Heart left ventricle (tissue), 13 donors: ENCODE measurements around the gene MSH3.
A peak's percentile ranks its signal among the peaks of the same experiment; 100 is the strongest.

Experiments
- CTCF ChIP-seq, 12 donors: fragments of 200-600 bp; sonication (generic) in 4 of 12; IDR thresholded peaks; one replicate each; pipeline versions ENCODE4 v1.5.0 to v1.8.0; 2018 to 2022; ENCODE audit warnings: antibody characterized with exemption in 12 of 12, mild to moderate bottlenecking in 5 of 12
- POLR2A ChIP-seq, 2 donors: fragments of 450-650 bp; IDR thresholded peaks; one replicate each; pipeline ENCODE4 v1.6.1; 2017; ENCODE audit warnings: antibody characterized with exemption in 2 of 2, mild to moderate bottlenecking in 2 of 2, moderate library complexity in 2 of 2
- donor health status: ischemic (EF 13 %, LVEDD 7.1; RV severe dilation, severe dysfunction).
- donor health status: DM: no; HTN: yes; CAD: no.
- donor health status: DM: no; HTN: no; CAD: no.
- donor health status: ischemic (EF 25% LVEDD 6.9; RV normal size, moderate dysfunction).
- donor health status: ischemic (EF 25% LVEDD 5.7; RV mildly dilated, moderate dysfunction).
- donor health status: ischemic (EF 35%, LVEDD 5.7; RV mildly dilated, moderate dysfunction).
- donor health status: nonischemic (EF 11% LVEDD 7.7; RV severe dilation, severe dysfunction).
- donor health status: DM: yes; HTN: yes; CAD: no.
- donor health status: PGD.
- donor health status: ischemic (EF 29% LVEDD 5.4; RV normal size, mild dysfunction).
- donor health status: nonischemic (EF 23%, LVEDD 6.1; RV moderate dilation, normal function).

- TF ChIP-seq CTCF (IDR thresholded peaks at IDR 0.05) = peak in 5 of 12 donors; percentile 20 to 43 (median 38)
- peak in 1 of 2 donors; percentile 63 for TF ChIP-seq POLR2A (IDR thresholded peaks at IDR 0.05)
Measured at GRCh38 chr5:80654391-80655230, at the start of gene MSH3, which contains the start of gene DHFR.
